GM12891 (cell line): Measurements from ENCODE around the gene TEX51.

Experiments
- PAX5 ChIP-seq: IDR thresholded peaks from 2 replicates; pipeline ENCODE4 v1.6.1; 2011; ENCODE audit warnings: low read length, moderate library complexity, mild to moderate bottlenecking; ENCODE audit not compliant: insufficient read depth, severe bottlenecking
- POLR2A ChIP-seq: IDR thresholded peaks from 2 replicates; pipeline ENCODE4 v1.6.1; 2011; ENCODE audit warnings: low read depth, low read length, control low read depth
- POLR2AphosphoS5 ChIP-seq: IDR thresholded peaks from 2 replicates; pipeline ENCODE4 v1.6.1; 2011; ENCODE audit warnings: low read depth, low read length, control low read depth
- TAF1 ChIP-seq: IDR thresholded peaks from 2 replicates; pipeline ENCODE4 v1.6.1; 2011; ENCODE audit warnings: low read depth, low read length, control low read depth

DNA sequence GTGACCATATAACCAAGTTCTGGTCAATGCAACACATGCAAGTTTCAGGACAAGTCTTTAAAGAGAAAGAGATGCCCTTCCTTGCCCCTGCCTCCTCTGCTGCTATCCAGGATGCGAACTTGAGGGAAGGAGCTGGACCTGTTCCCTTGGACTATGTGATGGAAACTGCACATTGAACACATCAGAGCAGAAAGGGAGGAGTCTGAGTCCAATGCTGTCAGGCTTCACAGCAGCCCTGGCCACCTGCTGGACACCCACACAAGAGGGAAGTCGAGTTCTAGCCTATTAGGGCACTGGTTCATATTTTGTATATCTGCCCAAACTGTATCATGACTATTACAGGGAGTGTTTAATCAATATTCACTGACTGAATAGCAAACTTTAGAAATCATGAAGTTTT lies 38.3 kb upstream of the TEX51 start:
- TF ChIP-seq POLR2A: no peak
- no peak for TF ChIP-seq POLR2AphosphoS5
- no peak for TF ChIP-seq TAF1
- TF ChIP-seq PAX5: no peak
